ENCODE results near the gene ZNF132. TPM values are rescaled to one million over a fixed set of nuclear protein-coding genes. Genes with fewer than 3 reads are reported as not detected.

Gene ZNF132
- total RNA-seq, 4 donors from 2014 or later: 1.8 to 2.7 (median 2.4) TPM

- Histone ChIP-seq H3K27ac (peak overlapping the region in 3 of 4 donors; percentile 95 to 99 (median 99)), H3K9me3 (no peaks in the 10 kb centered on the region), H3K27me3 (no peaks in the 10 kb centered on the region), H3K36me3 (peaks cover 0 to 47% of the 10 kb centered on the region in 2 donors), H3K4me3 (peak overlapping the region; percentile 75 to 89 (median 78)), H3K4me1 (peaks cover 28 to 30% of the 10 kb centered on the region in 2 donors)
- DNase-seq (no peak), ATAC-seq (no peak)
- intact Hi-C loops (cut with DNase I; ENCODE audit: low total_unique reads): loop anchor here (1.0 to 5.0 kb wide), 2 partner anchors 79 to 83 kb away; partner anchors contain the start of genes ERVK3-1 and ZNF324
- no peak for TF ChIP-seq POLR2A (IDR thresholded peaks at IDR 0.05)
- no peak for TF ChIP-seq CTCF (IDR thresholded peaks at IDR 0.05 in 4 of 5, conservative IDR thresholded peaks at IDR 0.05 in 1 of 5)
- in situ Hi-C loops (cut with MboI; ENCODE audit: low sequenced_read_pairs in 4 of 4): no loop called here
Observed at GRCh38 chr19:58388175-58388526, 51.8 kb downstream of the ZNF132 start.

GRCh38 chr19:58387338-58388174 lies 52.4 kb downstream of the ZNF132 start:
- Histone ChIP-seq H3K4me3 (peak overlapping the region; percentile 75 to 89 (median 78)), H3K27ac (peak overlapping the region; percentile 95 to 100 (median 99)), H3K27me3 (no peaks in the 10 kb centered on the region), H3K9me3 (no peaks in the 10 kb centered on the region), H3K4me1 (peaks cover 28 to 30% of the 10 kb centered on the region in 2 donors), H3K36me3 (peaks cover 0 to 41% of the 10 kb centered on the region in 2 donors)
- no peak for TF ChIP-seq POLR2A (IDR thresholded peaks at IDR 0.05)
- TF ChIP-seq CTCF (IDR thresholded peaks at IDR 0.05 in 4 of 5, conservative IDR thresholded peaks at IDR 0.05 in 1 of 5): no peak
- DNase-seq: no peak
- in situ Hi-C loops (cut with MboI; ENCODE audit: low sequenced_read_pairs in 4 of 4) (no loop called here), intact Hi-C loops (cut with DNase I; ENCODE audit: low total_unique reads) (loop anchor here (1.0 to 5.0 kb wide), 6 partner anchors 14 to 82 kb away; partner anchors contain the start of genes ERVK3-1, ZNF132, ZNF324 and ZNF497)
- ATAC-seq: no peak

- ATAC-seq (peak; percentile 99), DNase-seq (peak; percentile 96 to 97)
- Histone ChIP-seq H3K27ac (peak within 1 kb of the TSS; percentile 95 to 100 (median 99)), H3K4me1 (peaks cover 33 to 35% of the 10 kb centered on the region in 2 donors), H3K27me3 (no peaks in the 10 kb centered on the region), H3K36me3 (peaks cover 0 to 35% of the 10 kb centered on the region in 2 donors), H3K9me3 (no peaks in the 10 kb centered on the region), H3K4me3 (peak within 1 kb of the TSS; percentile 75 to 89 (median 78))
- TF ChIP-seq CTCF (IDR thresholded peaks at IDR 0.05 in 4 of 5, conservative IDR thresholded peaks at IDR 0.05 in 1 of 5) (no peak), POLR2A (IDR thresholded peaks at IDR 0.05) (peak; percentile 85 to 88)
- intact Hi-C loops (cut with DNase I; ENCODE audit: low total_unique reads): loop anchor here (1.0 to 5.0 kb wide), 5 partner anchors 15 to 81 kb away; partner anchors contain the start of genes ZNF132, ZNF324, ZNF497 and ZNF584
- in situ Hi-C loops (cut with MboI; ENCODE audit: low sequenced_read_pairs in 4 of 4): no loop called here
Observed at GRCh38 chr19:58386576-58387337, 53.2 kb downstream of the ZNF132 start, which contains the start of gene RPS5. Gene RPS5 (plus strand): TSS chr19:58387269. CDS start chr19:58388138, 869 bp downstream.

- no peak for DNase-seq
- peak; percentile 6 to 15 for ATAC-seq
- intact Hi-C loops (cut with DNase I; ENCODE audit: low total_unique reads): loop anchor here (2.0 to 5.0 kb wide), 2 partner anchors 55 to 81 kb away; partner anchors contain the start of genes ZNF132 and ZNF324
- H3K4me1 ChIP-seq: peaks cover 36 to 40% of the 10 kb centered on the region in 2 donors
- in situ Hi-C loops (cut with MboI; ENCODE audit: low sequenced_read_pairs in 4 of 4): no loop called here
- H3K27ac ChIP-seq: peak overlapping the region; percentile 95 to 100 (median 99)
- H3K9me3 ChIP-seq: no peaks in the 10 kb centered on the region
- H3K36me3 ChIP-seq: peaks cover 0 to 28% of the 10 kb centered on the region in 2 donors
- no peaks in the 10 kb centered on the region for H3K27me3 ChIP-seq
- peak overlapping the region; percentile 75 to 89 (median 78) for H3K4me3 ChIP-seq
- TF ChIP-seq POLR2A (IDR thresholded peaks at IDR 0.05) (no peak), CTCF (IDR thresholded peaks at IDR 0.05 in 4 of 5, conservative IDR thresholded peaks at IDR 0.05 in 1 of 5) (no peak)
Observed at GRCh38 chr19:58385891-58386575, 53.9 kb downstream of the ZNF132 start.
